Stimulated activated memory B cell treated with anti-CD40 and anti-IgM and Interleukin-4, amounts not matched to agents 10 μg/mL and 1 μg/mL and 100 μg/mL, for 72 hours (primary cell): Measurements from ENCODE around the gene OR2A42.
"Not testable (repeated sequence)": the region's sequence is repeated elsewhere in the genome, so short reads cannot be mapped to it uniquely, and the experiment has no call there.

Source experiments
- ATAC-seq: fragments of 150-1000 bp; cut with Tn5 transposase; 2 replicates; pipeline ENCODE4 v1.10.0; 2021
- H3K27ac Mint-ChIP-seq: one replicate; pipeline ENCODE4 v1.8.0; 2022; ENCODE audit warnings: mild to moderate bottlenecking, mixed read lengths
- H3K27me3 Mint-ChIP-seq: one replicate; pipeline ENCODE4 v1.8.0; 2022; ENCODE audit warnings: mixed read lengths
- H3K36me3 Mint-ChIP-seq: one replicate; pipeline ENCODE4 v1.8.0; 2022; ENCODE audit warnings: mixed read lengths
- H3K4me1 Mint-ChIP-seq: one replicate; pipeline ENCODE4 v1.8.0; 2022; ENCODE audit warnings: mixed read lengths
- H3K4me3 Mint-ChIP-seq: one replicate; pipeline ENCODE4 v1.8.0; 2022; ENCODE audit warnings: mild to moderate bottlenecking, moderate library complexity, mixed read lengths
- H3K9me3 Mint-ChIP-seq: one replicate; pipeline ENCODE4 v1.8.0; 2022; ENCODE audit warnings: mixed read lengths

The OR2A42 gene

GRCh38 chr7:144239365-144239764, at the start of gene OR2A42:
Gene OR2A42, minus strand, starts transcription at chr7:144239605. Its CDS starts 6,762 bp downstream, at chr7:144232843.
- H3K9me3 Mint-ChIP-seq, H3K27me3 Mint-ChIP-seq, ATAC-seq, H3K4me3 Mint-ChIP-seq, H3K36me3 Mint-ChIP-seq, H3K4me1 Mint-ChIP-seq, H3K27ac Mint-ChIP-seq: not testable (repeated sequence)

GRCh38 chr7:144287171-144287784, 47.9 kb upstream of the OR2A42 start:
- not testable (repeated sequence) for H3K27me3 Mint-ChIP-seq, H3K36me3 Mint-ChIP-seq, H3K4me3 Mint-ChIP-seq, H3K9me3 Mint-ChIP-seq, H3K4me1 Mint-ChIP-seq, ATAC-seq, H3K27ac Mint-ChIP-seq

GRCh38 chr7:144283716-144284115, 44.3 kb upstream of the OR2A42 start:
- H3K27me3 Mint-ChIP-seq, H3K36me3 Mint-ChIP-seq, H3K9me3 Mint-ChIP-seq, H3K4me3 Mint-ChIP-seq, ATAC-seq, H3K27ac Mint-ChIP-seq, H3K4me1 Mint-ChIP-seq: not testable (repeated sequence)

- not testable (repeated sequence) for H3K4me3 Mint-ChIP-seq, H3K36me3 Mint-ChIP-seq, H3K27me3 Mint-ChIP-seq, H3K27ac Mint-ChIP-seq, H3K9me3 Mint-ChIP-seq, H3K4me1 Mint-ChIP-seq
- peak; percentile 37 for ATAC-seq
These were observed 43.1 kb upstream of the OR2A42 start for GRCh38 chr7:144282490-144282889.

- H3K4me3 Mint-ChIP-seq, ATAC-seq, H3K4me1 Mint-ChIP-seq, H3K27ac Mint-ChIP-seq, H3K36me3 Mint-ChIP-seq, H3K27me3 Mint-ChIP-seq, H3K9me3 Mint-ChIP-seq: not testable (repeated sequence)
These were observed 42.6 kb upstream of the OR2A42 start for GRCh38 chr7:144281981-144282380.

GRCh38 chr7:144280010-144280409, 40.6 kb upstream of the OR2A42 start:
- not testable (repeated sequence) for H3K4me3 Mint-ChIP-seq, H3K9me3 Mint-ChIP-seq, H3K4me1 Mint-ChIP-seq, ATAC-seq, H3K27me3 Mint-ChIP-seq, H3K36me3 Mint-ChIP-seq, H3K27ac Mint-ChIP-seq

GRCh38 chr7:144275281-144275680, 35.9 kb upstream of the OR2A42 start:
- H3K4me3 Mint-ChIP-seq, H3K27ac Mint-ChIP-seq, H3K27me3 Mint-ChIP-seq: not testable (repeated sequence)

GRCh38 chr7:144269188-144269587, 29.8 kb upstream of the OR2A42 start, which contains the start of gene CTAGE8:
Gene CTAGE8, minus strand, starts transcription at chr7:144269288. Its CDS starts 38 bp downstream, at chr7:144269250.
- not testable (repeated sequence) for H3K27me3 Mint-ChIP-seq, H3K4me3 Mint-ChIP-seq, H3K9me3 Mint-ChIP-seq, H3K27ac Mint-ChIP-seq, ATAC-seq, H3K4me1 Mint-ChIP-seq, H3K36me3 Mint-ChIP-seq

More at GRCh38 chr7:144275281-144275680, 35.9 kb upstream of the OR2A42 start:
- H3K4me1 Mint-ChIP-seq, H3K36me3 Mint-ChIP-seq, H3K9me3 Mint-ChIP-seq, ATAC-seq: not testable (repeated sequence)

GRCh38 chr7:144264692-144265091, 25.3 kb upstream of the OR2A42 start, which contains the start of gene OR2A7:
Gene OR2A7, minus strand, starts transcription at chr7:144264792. Its CDS starts 5,164 bp downstream, at chr7:144259628.
- H3K27me3 Mint-ChIP-seq, H3K27ac Mint-ChIP-seq, ATAC-seq, H3K4me1 Mint-ChIP-seq, H3K9me3 Mint-ChIP-seq, H3K36me3 Mint-ChIP-seq, H3K4me3 Mint-ChIP-seq: not testable (repeated sequence)

- not testable (repeated sequence) for H3K27ac Mint-ChIP-seq, ATAC-seq
These were observed 22.7 kb upstream of the OR2A42 start for GRCh38 chr7:144262128-144262527.

GRCh38 chr7:144259067-144259466, 19.7 kb upstream of the OR2A42 start:
- not testable (repeated sequence) for H3K4me3 Mint-ChIP-seq, H3K27me3 Mint-ChIP-seq, H3K27ac Mint-ChIP-seq, ATAC-seq, H3K36me3 Mint-ChIP-seq, H3K4me1 Mint-ChIP-seq, H3K9me3 Mint-ChIP-seq

More at GRCh38 chr7:144262128-144262527, 22.7 kb upstream of the OR2A42 start:
- H3K36me3 Mint-ChIP-seq, H3K9me3 Mint-ChIP-seq, H3K4me1 Mint-ChIP-seq, H3K27me3 Mint-ChIP-seq, H3K4me3 Mint-ChIP-seq: not testable (repeated sequence)

GRCh38 chr7:144256112-144256511, 16.7 kb upstream of the OR2A42 start:
- H3K27me3 Mint-ChIP-seq, result no peaks in the 10 kb centered on the region
- H3K27ac Mint-ChIP-seq, result no peak overlapping the region
- no peak for ATAC-seq
- no peaks in the 10 kb centered on the region for H3K36me3 Mint-ChIP-seq
- H3K9me3 Mint-ChIP-seq, result no peaks in the 10 kb centered on the region
- no peaks in the 10 kb centered on the region for H3K4me1 Mint-ChIP-seq
- no peak overlapping the region for H3K4me3 Mint-ChIP-seq

GRCh38 chr7:144255471-144255897, 16.1 kb upstream of the OR2A42 start:
- Mint-ChIP-seq H3K27ac (no peak overlapping the region), H3K4me1 (no peaks in the 10 kb centered on the region), H3K4me3 (no peak overlapping the region), H3K27me3 (no peaks in the 10 kb centered on the region), H3K36me3 (no peaks in the 10 kb centered on the region), H3K9me3 (no peaks in the 10 kb centered on the region)
- no peak for ATAC-seq

- H3K27ac Mint-ChIP-seq, H3K4me1 Mint-ChIP-seq, H3K4me3 Mint-ChIP-seq, H3K9me3 Mint-ChIP-seq, H3K36me3 Mint-ChIP-seq, ATAC-seq, H3K27me3 Mint-ChIP-seq: not testable (repeated sequence)
These were observed 12.9 kb upstream of the OR2A42 start for GRCh38 chr7:144252307-144252706.

GRCh38 chr7:144247674-144248330, 8.4 kb upstream of the OR2A42 start:
- H3K4me1 Mint-ChIP-seq, H3K36me3 Mint-ChIP-seq, H3K27ac Mint-ChIP-seq, H3K4me3 Mint-ChIP-seq, H3K27me3 Mint-ChIP-seq, ATAC-seq, H3K9me3 Mint-ChIP-seq: not testable (repeated sequence)

- not testable (repeated sequence) for ATAC-seq, H3K4me3 Mint-ChIP-seq, H3K4me1 Mint-ChIP-seq, H3K9me3 Mint-ChIP-seq, H3K36me3 Mint-ChIP-seq, H3K27ac Mint-ChIP-seq, H3K27me3 Mint-ChIP-seq
These were observed 7.6 kb upstream of the OR2A42 start for GRCh38 chr7:144246967-144247366.
